Mesenchymal stem cell (in vitro differentiated cells and primary cell): ENCODE measurements around the gene SPATS2.

Source experiments
- DNase-seq: peaks from one replicate; pipeline ENCODE4 v3.0.0-alpha.2; 2013
- H2AFZ ChIP-seq: one replicate; pipeline ENCODE4 v1.6.1; 2013; ENCODE audit warnings: low read depth, mild to moderate bottlenecking, control low read depth, inconsistent platforms, low read length, moderate library complexity
- H2AK5ac ChIP-seq: 2 replicates; pipeline ENCODE4 v1.6.1; 2013; ENCODE audit warnings: low read length, moderate library complexity, mild to moderate bottlenecking, inconsistent platforms; ENCODE audit not compliant: severe bottlenecking
- H2BK120ac ChIP-seq: one replicate; pipeline ENCODE4 v1.6.1; 2013; ENCODE audit warnings: low read depth, mild to moderate bottlenecking, inconsistent platforms, low read length, moderate library complexity
- H2BK12ac ChIP-seq, 2 experiments: one replicate each; pipeline ENCODE4 v1.6.1; 2013; ENCODE audit warnings: inconsistent platforms in 2 of 2, low read length in 2 of 2, mild to moderate bottlenecking in 2 of 2, moderate library complexity in 2 of 2, control low read depth in 1 of 2
- H2BK15ac ChIP-seq: one replicate; pipeline ENCODE4 v1.6.1; 2013; ENCODE audit warnings: mild to moderate bottlenecking, low read depth, inconsistent platforms; ENCODE audit not compliant: poor library complexity, severe bottlenecking
- H2BK5ac ChIP-seq: 2 replicates; pipeline ENCODE4 v1.6.1; 2013; ENCODE audit warnings: low read depth, mild to moderate bottlenecking, low read length, control low read depth, inconsistent platforms; ENCODE audit not compliant: poor library complexity, severe bottlenecking
- H3K14ac ChIP-seq, 2 experiments: one replicate each; pipeline ENCODE4 v1.6.1; 2013; ENCODE audit warnings: inconsistent platforms in 2 of 2, low read length in 2 of 2, control low read depth in 1 of 2, mild to moderate bottlenecking in 1 of 2, moderate library complexity in 1 of 2
- H3K18ac ChIP-seq, 2 experiments: one replicate each; pipeline ENCODE4 v1.6.1; 2013; ENCODE audit warnings: inconsistent platforms in 2 of 2, low read length in 2 of 2, control low read depth in 1 of 2, low read depth in 1 of 2, mild to moderate bottlenecking in 1 of 2
- H3K23ac ChIP-seq, 2 experiments: one replicate each; pipeline ENCODE4 v1.6.1; 2013; ENCODE audit warnings: inconsistent platforms in 2 of 2, low read length in 2 of 2, mild to moderate bottlenecking in 2 of 2, moderate library complexity in 2 of 2, control low read depth in 1 of 2
- H3K27ac ChIP-seq: 2 replicates; pipeline ENCODE4 v1.5.1; 2013; ENCODE audit warnings: mild to moderate bottlenecking, moderate library complexity, low read length, control low read depth, inconsistent platforms; ENCODE audit not compliant: poor library complexity, severe bottlenecking
- H3K27me3 ChIP-seq, 2 experiments: 2 replicates each; pipeline versions ENCODE4 v1.6.1 to v1.7.0; 2013; ENCODE audit warnings: low read length in 2 of 2, mild to moderate bottlenecking in 2 of 2, moderate library complexity in 2 of 2, control low read depth in 1 of 2, inconsistent platforms in 1 of 2; ENCODE audit not compliant: control insufficient read depth in 1 of 2, insufficient read depth in 1 of 2
- H3K36me3 ChIP-seq, 2 experiments: 2 replicates each; pipeline versions ENCODE4 v1.6.1 to v1.7.0; 2013; ENCODE audit warnings: low read length in 2 of 2, control low read depth in 1 of 2, inconsistent platforms in 1 of 2, low read depth in 1 of 2, mild to moderate bottlenecking in 1 of 2; ENCODE audit not compliant: insufficient read depth in 2 of 2, control insufficient read depth in 1 of 2
- H3K4ac ChIP-seq, 2 experiments: one replicate each; pipeline ENCODE4 v1.6.1; 2013; ENCODE audit warnings: inconsistent platforms in 2 of 2, low read length in 2 of 2, mild to moderate bottlenecking in 2 of 2, moderate library complexity in 2 of 2, control low read depth in 1 of 2, low read depth in 1 of 2
- H3K4me1 ChIP-seq: 2 replicates; pipeline ENCODE4 v1.6.1; 2013; ENCODE audit warnings: low read depth, low read length, control low read depth; ENCODE audit not compliant: control insufficient read depth, insufficient read depth
- H3K4me2 ChIP-seq: 2 replicates; pipeline ENCODE4 v1.6.1; 2013; ENCODE audit warnings: low read length, mild to moderate bottlenecking, inconsistent platforms; ENCODE audit not compliant: poor library complexity, severe bottlenecking
- H3K4me3 ChIP-seq, 2 experiments: 2 replicates each; pipeline versions ENCODE4 v1.5.1 to v1.7.0; 2013; ENCODE audit warnings: low read length in 2 of 2, mild to moderate bottlenecking in 2 of 2, control low read depth in 1 of 2, low read depth in 1 of 2; ENCODE audit not compliant: insufficient read depth in 1 of 2
- H3K79me1 ChIP-seq: replicated peaks from 2 replicates; pipeline ENCODE4 v1.6.1; 2013; ENCODE audit warnings: mild to moderate bottlenecking, control low read depth, low read length, inconsistent platforms; ENCODE audit not compliant: poor library complexity, severe bottlenecking
- H3K9ac ChIP-seq: 2 replicates; pipeline ENCODE4 v1.7.0; 2013; ENCODE audit warnings: mild to moderate bottlenecking, low read length, moderate library complexity
- H3K9me3 ChIP-seq: 2 replicates; pipeline ENCODE4 v1.7.0; 2013; ENCODE audit warnings: mild to moderate bottlenecking, low read length; ENCODE audit not compliant: control insufficient read depth
- H4K8ac ChIP-seq: one replicate; pipeline ENCODE4 v1.6.1; 2013; ENCODE audit warnings: inconsistent platforms, mild to moderate bottlenecking, low read length, moderate library complexity
- H4K91ac ChIP-seq: one replicate; pipeline ENCODE4 v1.6.1; 2013; ENCODE audit warnings: mild to moderate bottlenecking, low read length, inconsistent platforms
- WGBS: methylation state at CpG from one replicate; pipeline ENCODE4 v1.1.7; 2013; ENCODE audit warnings: mixed read lengths; 5-methylcytosine and 5-hydroxymethylcytosine counted together

SPATS2 gene

DNA sequence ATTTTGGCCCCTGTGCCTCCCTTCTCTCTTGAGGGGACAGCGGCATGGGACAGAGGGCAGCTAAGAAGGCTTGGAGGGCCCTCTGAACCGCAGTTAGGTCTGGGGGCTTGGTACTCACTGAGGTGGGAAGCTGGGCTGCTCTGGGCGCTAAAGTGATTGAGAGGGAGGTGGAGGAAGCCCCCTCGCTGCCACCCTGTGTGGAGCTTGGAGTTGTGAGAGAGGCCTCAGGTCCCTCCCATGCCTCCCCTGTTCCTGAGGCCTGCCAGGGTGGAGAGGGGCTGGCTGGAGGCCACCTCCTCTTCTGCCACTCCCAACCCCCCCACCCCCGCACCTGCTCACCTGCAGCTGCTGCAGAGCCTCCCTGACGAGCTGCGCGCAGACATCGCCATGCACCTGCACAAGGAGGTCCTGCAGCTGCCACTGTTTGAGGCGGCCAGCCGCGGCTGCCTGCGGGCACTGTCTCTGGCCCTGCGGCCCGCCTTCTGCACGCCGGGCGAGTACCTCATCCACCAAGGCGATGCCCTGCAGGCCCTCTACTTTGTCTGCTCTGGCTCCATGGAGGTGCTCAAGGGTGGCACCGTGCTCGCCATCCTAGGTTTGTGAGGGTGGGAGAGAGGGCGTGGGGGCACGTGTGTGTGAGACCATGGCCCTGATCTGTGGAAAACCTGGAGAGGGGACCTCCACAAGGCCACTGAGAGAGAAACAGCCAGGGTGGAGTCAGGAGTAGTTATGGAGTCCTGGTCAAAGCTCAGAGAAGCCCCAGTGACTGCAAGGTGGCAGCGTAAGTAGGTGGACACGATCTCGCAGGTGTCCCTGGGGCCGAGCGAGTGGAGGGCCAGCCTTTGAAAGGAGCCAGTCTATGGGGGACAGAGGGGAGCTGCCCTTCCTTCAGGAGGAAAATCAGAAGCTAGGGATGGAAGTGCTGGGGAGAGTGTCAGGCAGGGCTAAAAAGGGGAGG, 182.8 kb downstream of the SPATS2 start:
- no peak overlapping the region for H2BK15ac ChIP-seq
- no peak overlapping the region for H3K23ac ChIP-seq
- H3K4me3 ChIP-seq = no peak overlapping the region
- DNase-seq = no peak
- no peak overlapping the region for H4K91ac ChIP-seq
- no peak overlapping the region for H2BK12ac ChIP-seq
- no peak overlapping the region for H2AK5ac ChIP-seq
- H2BK5ac ChIP-seq = no peak overlapping the region
- no peak overlapping the region for H3K14ac ChIP-seq
- H3K4ac ChIP-seq = no peak overlapping the region
- no peak overlapping the region for H3K4me2 ChIP-seq
- H3K9me3 ChIP-seq = no peaks in the 10 kb centered on the region
- H3K36me3 ChIP-seq = no peaks in the 10 kb centered on the region
- 91% methylated on average over 27 of the region's 28 CpGs for WGBS
- H3K9ac ChIP-seq = no peak overlapping the region
- H3K18ac ChIP-seq = no peak overlapping the region
- H2AFZ ChIP-seq = no peak overlapping the region
- no peak overlapping the region for H3K27ac ChIP-seq
- H3K79me1 ChIP-seq = no peaks in the 10 kb centered on the region
- H4K8ac ChIP-seq = no peak overlapping the region
- H3K27me3 ChIP-seq = peaks cover 75 to 81% of the 10 kb centered on the region in 2 experiments
- H2BK120ac ChIP-seq = no peak overlapping the region
- peaks cover 12% of the 10 kb centered on the region for H3K4me1 ChIP-seq

DNA sequence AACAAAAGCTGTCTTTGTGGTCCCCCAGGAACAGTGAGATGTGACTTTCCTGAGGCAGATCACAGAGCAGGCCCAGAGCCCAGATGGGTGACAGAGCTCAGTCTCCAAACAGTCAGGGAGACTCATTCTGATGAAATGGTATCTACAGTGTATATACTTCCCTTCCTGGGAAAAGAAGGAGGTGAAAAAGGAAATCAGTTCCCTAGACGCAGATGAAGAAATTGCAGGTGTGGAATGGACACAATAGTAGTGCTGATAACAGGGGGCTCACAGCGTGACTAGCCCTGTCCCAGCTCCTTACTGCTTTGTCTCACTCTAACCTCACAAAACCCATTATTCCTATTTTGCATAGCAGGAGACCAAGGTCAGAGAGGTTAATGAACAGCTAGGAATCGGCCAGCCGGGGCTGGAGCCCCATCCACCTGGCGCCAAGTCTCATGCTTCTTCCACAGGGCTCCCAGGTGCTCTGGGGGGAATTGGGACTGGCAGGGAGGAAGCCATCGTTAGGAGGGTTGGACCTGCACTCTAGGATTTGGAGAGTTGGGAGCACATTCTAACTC, 183.5 kb downstream of the SPATS2 start:
- Histone ChIP-seq H3K23ac (no peak overlapping the region), H4K91ac (no peak overlapping the region), H3K14ac (no peak overlapping the region), H3K9me3 (no peaks in the 10 kb centered on the region), H2BK12ac (no peak overlapping the region), H3K4ac (no peak overlapping the region), H3K27ac (no peak overlapping the region), H2AFZ (no peak overlapping the region), H2BK15ac (no peak overlapping the region), H3K4me3 (no peak overlapping the region), H2BK5ac (no peak overlapping the region), H2BK120ac (no peak overlapping the region), H2AK5ac (no peak overlapping the region), H4K8ac (no peak overlapping the region), H3K9ac (no peak overlapping the region), H3K79me1 (no peaks in the 10 kb centered on the region), H3K18ac (no peak overlapping the region), H3K4me1 (peaks cover 12% of the 10 kb centered on the region), H3K4me2 (no peak overlapping the region), H3K27me3 (peaks cover 68 to 73% of the 10 kb centered on the region in 2 experiments), H3K36me3 (peaks cover 0 to 4% of the 10 kb centered on the region in 2 experiments)
- 88% methylated on average over 4 of the region's 6 CpGs for WGBS
- DNase-seq = no peak

DNA sequence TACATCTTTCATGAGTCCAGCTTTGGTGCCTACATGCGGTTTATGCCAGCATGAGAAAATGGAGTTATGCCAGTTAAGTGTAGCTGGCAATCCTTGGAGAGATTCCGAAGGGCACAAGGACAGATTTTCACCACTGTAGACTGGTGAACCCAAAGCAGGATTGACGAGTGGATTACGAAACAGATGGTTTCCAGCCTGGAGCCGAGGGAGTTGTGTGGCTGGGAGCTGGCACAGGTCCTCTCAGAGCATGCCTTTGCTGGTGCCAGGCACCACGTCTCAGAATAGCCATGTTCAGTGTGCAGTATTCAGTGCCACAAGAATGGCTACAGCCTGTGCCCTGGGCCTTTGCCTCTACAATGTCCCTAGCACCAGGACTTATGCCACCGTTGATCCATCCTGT, 184.8 kb downstream of the SPATS2 start:
- Histone ChIP-seq H3K79me1 (no peaks in the 10 kb centered on the region), H3K27me3 (peaks cover 56 to 63% of the 10 kb centered on the region in 2 experiments), H3K4me3 (no peak overlapping the region), H3K4me1 (peaks cover 12% of the 10 kb centered on the region), H3K9ac (no peak overlapping the region), H3K4ac (no peak overlapping the region), H3K18ac (no peak overlapping the region), H3K23ac (no peak overlapping the region), H3K14ac (no peak overlapping the region), H3K9me3 (no peaks in the 10 kb centered on the region), H2AFZ (no peak overlapping the region), H2BK12ac (no peak overlapping the region), H2BK15ac (no peak overlapping the region), H2AK5ac (no peak overlapping the region), H4K91ac (no peak overlapping the region), H2BK120ac (no peak overlapping the region), H2BK5ac (no peak overlapping the region), H3K27ac (no peak overlapping the region), H4K8ac (no peak overlapping the region), H3K36me3 (peaks cover 7 to 16% of the 10 kb centered on the region in 2 experiments), H3K4me2 (no peak overlapping the region)
- WGBS = 92% methylated on average over 7 of the region's 7 CpGs
- no peak for DNase-seq

DNA sequence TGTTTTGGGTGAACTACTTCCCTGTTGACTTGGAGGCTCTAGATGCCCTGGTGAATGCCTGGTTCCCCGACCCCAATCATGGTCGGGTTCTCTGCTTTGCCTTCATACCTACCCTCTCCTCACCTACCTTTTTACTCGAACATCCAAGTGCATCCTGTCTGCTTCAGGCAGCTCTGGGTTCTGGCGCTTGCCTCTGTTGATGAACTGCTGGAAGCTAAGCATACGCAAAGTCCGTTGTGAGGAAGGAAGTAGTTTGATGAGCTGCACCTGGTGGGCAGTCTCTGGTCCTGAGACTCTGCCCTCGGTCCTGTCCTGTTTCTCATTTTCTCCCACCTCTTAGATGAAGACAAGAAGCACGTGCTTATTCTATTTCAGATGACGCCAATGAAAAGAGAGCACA, 185.2 kb downstream of the SPATS2 start:
- Histone ChIP-seq H2AFZ (no peak overlapping the region), H4K91ac (no peak overlapping the region), H2BK12ac (no peak overlapping the region), H3K9ac (no peak overlapping the region), H4K8ac (no peak overlapping the region), H3K4ac (no peak overlapping the region), H2BK120ac (no peak overlapping the region), H3K4me3 (no peak overlapping the region), H3K18ac (no peak overlapping the region), H3K4me1 (peaks cover 13% of the 10 kb centered on the region), H3K9me3 (no peaks in the 10 kb centered on the region), H3K23ac (no peak overlapping the region), H3K14ac (no peak overlapping the region), H2BK5ac (no peak overlapping the region), H3K4me2 (no peak overlapping the region), H3K27me3 (peaks cover 52 to 59% of the 10 kb centered on the region in 2 experiments), H3K27ac (no peak overlapping the region), H2AK5ac (no peak overlapping the region), H3K79me1 (no peaks in the 10 kb centered on the region), H2BK15ac (no peak overlapping the region), H3K36me3 (peaks cover 11 to 21% of the 10 kb centered on the region in 2 experiments)
- WGBS = 74% methylated on average over 9 of the region's 9 CpGs
- DNase-seq = no peak
